Measurements from ENCODE around the gene IFIT1.

DNA sequence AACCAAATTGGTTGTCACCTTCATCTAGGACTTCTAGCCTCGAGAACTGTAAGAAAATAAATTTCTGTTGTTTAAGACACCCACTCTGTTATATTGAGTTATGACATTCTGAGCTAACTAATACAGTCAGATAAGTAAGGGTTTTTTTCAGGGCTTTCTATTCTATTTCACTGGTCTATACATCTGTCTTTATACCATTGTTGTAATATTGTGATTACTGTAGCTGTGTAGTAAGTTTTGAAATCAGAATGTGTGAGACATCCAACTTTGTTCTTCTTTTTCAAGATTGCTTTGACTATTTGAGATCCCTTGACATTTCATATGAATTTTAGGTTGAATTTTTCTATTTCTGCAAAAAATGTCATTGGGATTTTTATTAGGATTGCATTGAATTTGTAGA is 7.5 kb downstream of the IFIT1 start:
- TF ChIP-seq, protein P1, sequence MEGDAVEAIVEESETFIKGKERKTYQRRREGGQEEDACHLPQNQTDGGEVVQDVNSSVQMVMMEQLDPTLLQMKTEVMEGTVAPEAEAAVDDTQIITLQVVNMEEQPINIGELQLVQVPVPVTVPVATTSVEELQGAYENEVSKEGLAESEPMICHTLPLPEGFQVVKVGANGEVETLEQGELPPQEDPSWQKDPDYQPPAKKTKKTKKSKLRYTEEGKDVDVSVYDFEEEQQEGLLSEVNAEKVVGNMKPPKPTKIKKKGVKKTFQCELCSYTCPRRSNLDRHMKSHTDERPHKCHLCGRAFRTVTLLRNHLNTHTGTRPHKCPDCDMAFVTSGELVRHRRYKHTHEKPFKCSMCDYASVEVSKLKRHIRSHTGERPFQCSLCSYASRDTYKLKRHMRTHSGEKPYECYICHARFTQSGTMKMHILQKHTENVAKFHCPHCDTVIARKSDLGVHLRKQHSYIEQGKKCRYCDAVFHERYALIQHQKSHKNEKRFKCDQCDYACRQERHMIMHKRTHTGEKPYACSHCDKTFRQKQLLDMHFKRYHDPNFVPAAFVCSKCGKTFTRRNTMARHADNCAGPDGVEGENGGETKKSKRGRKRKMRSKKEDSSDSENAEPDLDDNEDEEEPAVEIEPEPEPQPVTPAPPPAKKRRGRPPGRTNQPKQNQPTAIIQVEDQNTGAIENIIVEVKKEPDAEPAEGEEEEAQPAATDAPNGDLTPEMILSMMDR (IDR thresholded peaks at IDR 0.05; ENCODE audit: poor library complexity, severe bottlenecking), result no peak
- TF ChIP-seq RAD21 (conservative IDR thresholded peaks at IDR 0.05) (no peak), POLR2AphosphoS5 (IDR thresholded peaks at IDR 0.05) (no peak), EZH2 (IDR thresholded peaks at IDR 0.05; ENCODE audit: borderline replicate concordance, insufficient read depth, low read length, poor library complexity, severe bottlenecking) (no peak), MXI1 (conservative IDR thresholded peaks at IDR 0.05; ENCODE audit: poor library complexity, severe bottlenecking) (no peak)
- TF ChIP-seq, protein P2, sequence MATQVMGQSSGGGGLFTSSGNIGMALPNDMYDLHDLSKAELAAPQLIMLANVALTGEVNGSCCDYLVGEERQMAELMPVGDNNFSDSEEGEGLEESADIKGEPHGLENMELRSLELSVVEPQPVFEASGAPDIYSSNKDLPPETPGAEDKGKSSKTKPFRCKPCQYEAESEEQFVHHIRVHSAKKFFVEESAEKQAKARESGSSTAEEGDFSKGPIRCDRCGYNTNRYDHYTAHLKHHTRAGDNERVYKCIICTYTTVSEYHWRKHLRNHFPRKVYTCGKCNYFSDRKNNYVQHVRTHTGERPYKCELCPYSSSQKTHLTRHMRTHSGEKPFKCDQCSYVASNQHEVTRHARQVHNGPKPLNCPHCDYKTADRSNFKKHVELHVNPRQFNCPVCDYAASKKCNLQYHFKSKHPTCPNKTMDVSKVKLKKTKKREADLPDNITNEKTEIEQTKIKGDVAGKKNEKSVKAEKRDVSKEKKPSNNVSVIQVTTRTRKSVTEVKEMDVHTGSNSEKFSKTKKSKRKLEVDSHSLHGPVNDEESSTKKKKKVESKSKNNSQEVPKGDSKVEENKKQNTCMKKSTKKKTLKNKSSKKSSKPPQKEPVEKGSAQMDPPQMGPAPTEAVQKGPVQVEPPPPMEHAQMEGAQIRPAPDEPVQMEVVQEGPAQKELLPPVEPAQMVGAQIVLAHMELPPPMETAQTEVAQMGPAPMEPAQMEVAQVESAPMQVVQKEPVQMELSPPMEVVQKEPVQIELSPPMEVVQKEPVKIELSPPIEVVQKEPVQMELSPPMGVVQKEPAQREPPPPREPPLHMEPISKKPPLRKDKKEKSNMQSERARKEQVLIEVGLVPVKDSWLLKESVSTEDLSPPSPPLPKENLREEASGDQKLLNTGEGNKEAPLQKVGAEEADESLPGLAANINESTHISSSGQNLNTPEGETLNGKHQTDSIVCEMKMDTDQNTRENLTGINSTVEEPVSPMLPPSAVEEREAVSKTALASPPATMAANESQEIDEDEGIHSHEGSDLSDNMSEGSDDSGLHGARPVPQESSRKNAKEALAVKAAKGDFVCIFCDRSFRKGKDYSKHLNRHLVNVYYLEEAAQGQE (IDR thresholded peaks at IDR 0.05; ENCODE audit: borderline replicate concordance), result no peak

All from neural cell (in vitro differentiated cells).